NB4 (cell line): Measurements from ENCODE around the gene NXT1.

Experiments
- CTCF ChIP-seq: IDR thresholded peaks from one replicate; pipeline ENCODE4 v1.5.1; 2012; ENCODE audit warnings: low read depth, low read length
- POLR2A ChIP-seq: IDR thresholded peaks from 2 replicates; pipeline ENCODE4 v1.6.1; 2011; ENCODE audit warnings: mild to moderate bottlenecking; ENCODE audit not compliant: insufficient read length; ENCODE audit errors: extremely low read depth

GRCh38 chr20:23356203-23356602 is 5.6 kb downstream of the NXT1 start:
- TF ChIP-seq CTCF (no peak), POLR2A (no peak)
